ENCODE data around the gene DSCAM. TPM values are rescaled to one million over a fixed set of nuclear protein-coding genes. Genes with fewer than 3 reads are reported as not detected.

DSCAM gene
- total RNA-seq, 2 donors from 2014 or later = 18.5 to 25.5 TPM

DNA sequence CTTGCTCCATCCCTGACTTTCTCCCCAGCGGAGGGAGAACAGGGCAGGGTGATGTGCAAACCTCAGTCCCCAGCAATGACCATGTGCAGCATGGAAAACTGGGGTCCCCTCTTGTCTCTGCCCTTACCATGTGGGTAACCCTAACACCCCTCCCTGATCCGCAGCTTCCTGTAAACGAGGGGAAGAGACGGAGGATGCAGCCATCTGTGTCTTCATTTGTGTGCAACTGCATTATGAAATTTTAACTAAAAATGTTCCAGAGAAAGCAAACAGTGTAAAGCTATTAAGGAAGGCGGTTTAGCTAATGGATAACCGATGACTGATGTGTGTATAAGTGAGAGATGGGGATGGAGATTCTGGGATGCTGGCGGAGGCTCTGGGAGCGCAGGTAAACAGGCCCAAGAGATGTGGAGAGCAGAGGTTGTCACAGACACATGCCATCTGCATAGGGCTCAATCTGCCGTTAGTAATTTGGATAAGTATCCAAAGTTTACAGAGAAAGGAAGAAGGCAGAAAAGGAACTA is 206.6 kb downstream of the DSCAM start:
- H3K4me1 Mint-ChIP-seq = peaks cover 14% of the 10 kb centered on the region
- H3K27me3 Mint-ChIP-seq (ENCODE audit: insufficient read depth) = no peaks in the 10 kb centered on the region
- no peak overlapping the region for H3K4me3 ChIP-seq (ENCODE audit: low read length)
- peaks cover 5% of the 10 kb centered on the region for H3K9me3 ChIP-seq (ENCODE audit: control insufficient read depth, low read length)
- no peak for DNase-seq
- H3K4me1 ChIP-seq (ENCODE audit: control insufficient read depth, insufficient read depth, low read length) = no peaks in the 10 kb centered on the region
- no peaks in the 10 kb centered on the region for H3K36me3 Mint-ChIP-seq (ENCODE audit: low read depth)
- 91% methylated on average over 9 of the region's 9 CpGs for WGBS, 2 experiments (ENCODE audit: insufficient coverage in 1 of 2, insufficient read length in 1 of 2)
- H3K9ac ChIP-seq (ENCODE audit: extremely low read depth, low read length, poor library complexity, severe bottlenecking) = no peak overlapping the region
- H3K27ac ChIP-seq (ENCODE audit: low read depth, low read length) = no peak overlapping the region
- no peak overlapping the region for H3K27ac Mint-ChIP-seq
- no peaks in the 10 kb centered on the region for H3K27me3 ChIP-seq (ENCODE audit: control insufficient read depth, insufficient read depth, low read length, poor library complexity, severe bottlenecking)
- H3K9me3 Mint-ChIP-seq = peaks cover 6% of the 10 kb centered on the region
- no peaks in the 10 kb centered on the region for H3K36me3 ChIP-seq (ENCODE audit: control insufficient read depth, insufficient read depth, low read length)
- H3K4me3 Mint-ChIP-seq = no peak overlapping the region
- TF ChIP-seq, protein P1, sequence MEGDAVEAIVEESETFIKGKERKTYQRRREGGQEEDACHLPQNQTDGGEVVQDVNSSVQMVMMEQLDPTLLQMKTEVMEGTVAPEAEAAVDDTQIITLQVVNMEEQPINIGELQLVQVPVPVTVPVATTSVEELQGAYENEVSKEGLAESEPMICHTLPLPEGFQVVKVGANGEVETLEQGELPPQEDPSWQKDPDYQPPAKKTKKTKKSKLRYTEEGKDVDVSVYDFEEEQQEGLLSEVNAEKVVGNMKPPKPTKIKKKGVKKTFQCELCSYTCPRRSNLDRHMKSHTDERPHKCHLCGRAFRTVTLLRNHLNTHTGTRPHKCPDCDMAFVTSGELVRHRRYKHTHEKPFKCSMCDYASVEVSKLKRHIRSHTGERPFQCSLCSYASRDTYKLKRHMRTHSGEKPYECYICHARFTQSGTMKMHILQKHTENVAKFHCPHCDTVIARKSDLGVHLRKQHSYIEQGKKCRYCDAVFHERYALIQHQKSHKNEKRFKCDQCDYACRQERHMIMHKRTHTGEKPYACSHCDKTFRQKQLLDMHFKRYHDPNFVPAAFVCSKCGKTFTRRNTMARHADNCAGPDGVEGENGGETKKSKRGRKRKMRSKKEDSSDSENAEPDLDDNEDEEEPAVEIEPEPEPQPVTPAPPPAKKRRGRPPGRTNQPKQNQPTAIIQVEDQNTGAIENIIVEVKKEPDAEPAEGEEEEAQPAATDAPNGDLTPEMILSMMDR (conservative IDR thresholded peaks at IDR 0.05) = no peak

DNA sequence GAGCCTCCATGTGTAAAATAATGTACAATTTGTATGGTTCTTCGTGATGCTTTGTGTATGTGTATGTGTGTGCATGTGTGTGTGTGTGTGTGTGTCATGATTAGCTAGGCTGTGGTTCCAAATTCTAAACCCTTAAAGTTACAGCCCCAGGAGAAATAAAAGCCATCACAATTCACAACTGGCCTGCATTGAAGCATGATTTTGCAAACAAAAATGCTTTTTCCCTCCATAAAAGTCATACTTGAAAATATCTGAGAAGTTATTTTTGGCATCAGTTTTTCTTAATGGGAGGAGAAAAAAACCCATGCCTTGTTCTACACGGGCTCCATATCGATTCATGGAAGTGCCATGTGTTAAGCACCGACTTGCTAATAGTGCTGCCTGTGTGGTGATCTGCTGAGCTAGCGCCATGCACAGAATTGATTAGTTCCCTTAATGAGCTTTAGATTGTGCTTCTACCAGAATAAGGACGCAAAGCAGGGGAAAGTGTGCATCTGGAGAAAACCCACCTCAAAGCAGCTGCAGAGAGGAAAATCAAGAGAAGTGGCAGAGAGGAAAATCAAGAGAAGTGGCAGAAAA is 207.3 kb downstream of the DSCAM start:
- no peak for DNase-seq
- Mint-ChIP-seq H3K4me1 (peaks cover 14% of the 10 kb centered on the region), H3K27me3 (ENCODE audit: insufficient read depth) (no peaks in the 10 kb centered on the region), H3K9me3 (peaks cover 6% of the 10 kb centered on the region), H3K4me3 (no peak overlapping the region), H3K36me3 (ENCODE audit: low read depth) (no peaks in the 10 kb centered on the region), H3K27ac (no peak overlapping the region)
- H3K9me3 ChIP-seq (ENCODE audit: control insufficient read depth, low read length) = no peaks in the 10 kb centered on the region
- H3K4me3 ChIP-seq (ENCODE audit: low read length) = no peak overlapping the region
- WGBS, 2 experiments (ENCODE audit: insufficient coverage in 1 of 2, insufficient read length in 1 of 2) = 86 to 97% methylated on average over 4 to 6 of the region's 6 CpGs
- H3K27me3 ChIP-seq (ENCODE audit: control insufficient read depth, insufficient read depth, low read length, poor library complexity, severe bottlenecking) = no peaks in the 10 kb centered on the region
- no peak overlapping the region for H3K9ac ChIP-seq (ENCODE audit: extremely low read depth, low read length, poor library complexity, severe bottlenecking)
- no peaks in the 10 kb centered on the region for H3K4me1 ChIP-seq (ENCODE audit: control insufficient read depth, insufficient read depth, low read length)
- H3K27ac ChIP-seq (ENCODE audit: low read depth, low read length) = no peak overlapping the region
- no peaks in the 10 kb centered on the region for H3K36me3 ChIP-seq (ENCODE audit: control insufficient read depth, insufficient read depth, low read length)
- TF ChIP-seq, protein P1 (conservative IDR thresholded peaks at IDR 0.05) = no peak

DNA sequence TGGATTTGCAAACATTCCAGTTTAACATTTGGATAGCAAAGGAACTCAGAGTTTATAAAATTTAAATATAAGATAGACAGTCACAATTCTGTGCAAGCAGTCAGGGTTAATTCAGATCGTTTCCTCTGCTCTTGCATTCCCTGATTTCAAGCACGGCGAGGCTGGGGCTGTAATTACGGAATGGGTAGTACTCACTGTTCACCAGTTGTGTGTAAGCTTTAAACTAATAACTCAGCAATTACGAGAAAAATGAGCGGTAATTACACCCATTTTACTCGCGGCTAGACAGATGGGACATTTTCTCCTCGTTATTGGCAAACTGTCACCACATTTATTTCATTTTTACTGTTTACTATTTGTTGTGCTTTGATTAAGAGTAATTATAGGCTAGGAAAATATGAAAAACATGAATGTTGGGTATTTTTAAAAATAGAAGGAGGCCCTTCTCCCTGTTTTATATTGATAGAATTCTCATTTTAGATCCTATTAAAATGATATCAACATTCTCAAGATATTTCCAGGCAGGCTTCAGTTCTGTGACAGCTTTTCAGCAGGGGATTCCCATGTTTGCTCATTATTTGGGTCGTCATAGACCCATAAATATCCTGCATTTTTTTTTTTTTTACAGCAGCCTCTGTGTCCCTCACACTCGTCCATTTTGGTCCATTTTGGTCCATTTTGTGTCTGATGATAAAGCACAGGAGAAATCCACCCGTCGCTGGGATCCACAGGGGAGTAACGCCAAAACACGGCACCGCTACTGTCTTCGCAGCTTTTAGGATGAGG is 208.3 kb downstream of the DSCAM start:
- TF ChIP-seq, protein P1 (conservative IDR thresholded peaks at IDR 0.05) = no peak
- Histone ChIP-seq H3K27ac (ENCODE audit: low read depth, low read length) (no peak overlapping the region), H3K4me1 (ENCODE audit: control insufficient read depth, insufficient read depth, low read length) (no peaks in the 10 kb centered on the region), H3K9me3 (ENCODE audit: control insufficient read depth, low read length) (no peaks in the 10 kb centered on the region), H3K9ac (ENCODE audit: extremely low read depth, low read length, poor library complexity, severe bottlenecking) (no peak overlapping the region), H3K36me3 (ENCODE audit: control insufficient read depth, insufficient read depth, low read length) (no peaks in the 10 kb centered on the region), H3K4me3 (ENCODE audit: low read length) (no peak overlapping the region), H3K27me3 (ENCODE audit: control insufficient read depth, insufficient read depth, low read length, poor library complexity, severe bottlenecking) (no peaks in the 10 kb centered on the region)
- WGBS, 2 experiments (ENCODE audit: insufficient coverage in 1 of 2, insufficient read length in 1 of 2) = 96 to 99% methylated on average over 7 to 17 of the region's 17 CpGs
- DNase-seq = no peak
- Mint-ChIP-seq H3K9me3 (peaks cover under 1% of the 10 kb centered on the region), H3K27me3 (ENCODE audit: insufficient read depth) (no peaks in the 10 kb centered on the region), H3K4me3 (no peak overlapping the region), H3K36me3 (ENCODE audit: low read depth) (no peaks in the 10 kb centered on the region), H3K27ac (no peak overlapping the region), H3K4me1 (peaks cover 14% of the 10 kb centered on the region)

Data from endodermal cell (in vitro differentiated cells).